Skeletal muscle tissue (tissue), 4 donors: ENCODE results near the gene TIGD3. TPM values are rescaled to one million over a fixed set of nuclear protein-coding genes. Genes with fewer than 3 reads are reported as not detected.

Experiments used
- H3K27ac ChIP-seq: one replicate; pipeline ENCODE4 v1.7.0; 2013; ENCODE audit warnings: mild to moderate bottlenecking, low read depth, low read length, inconsistent platforms
- H3K27me3 ChIP-seq, 3 donors: one replicate each; pipeline ENCODE4 v1.7.0; 2013; ENCODE audit warnings: low read length in 3 of 3; ENCODE audit not compliant: control insufficient read depth in 3 of 3, insufficient read depth in 3 of 3
- H3K36me3 ChIP-seq, 3 donors: one replicate each; pipeline ENCODE4 v1.7.0; 2013; ENCODE audit warnings: low read length in 3 of 3; ENCODE audit not compliant: control insufficient read depth in 3 of 3, insufficient read depth in 3 of 3
- H3K4me1 ChIP-seq, 3 donors: one replicate each; pipeline ENCODE4 v1.7.0; 2013; ENCODE audit warnings: low read length in 3 of 3, mild to moderate bottlenecking in 3 of 3; ENCODE audit not compliant: control insufficient read depth in 3 of 3, insufficient read depth in 3 of 3
- H3K4me3 ChIP-seq, 3 donors: one replicate each; pipeline ENCODE4 v1.7.0; 2013; ENCODE audit warnings: low read length in 3 of 3
- H3K9ac ChIP-seq, 3 donors: one replicate each; pipeline ENCODE4 v1.7.0; 2013; ENCODE audit warnings: low read length in 3 of 3, mild to moderate bottlenecking in 3 of 3, moderate library complexity in 2 of 3, low read depth in 1 of 3
- H3K9me3 ChIP-seq, 3 donors: one replicate each; pipeline ENCODE4 v1.7.0; 2013; ENCODE audit warnings: low read length in 3 of 3; ENCODE audit not compliant: control insufficient read depth in 3 of 3
- total RNA-seq: library from RNA; depleted of rRNA; stranded (reverse); fragments of >200 nt; gene quantifications from one replicate; pipeline ENCODE4 v1.2.3, GENCODE V29; 2014
- donor health status: Osteomylitis.

The TIGD3 gene
- total RNA-seq, 1 donor from 2014 or later: not detected

DNA sequence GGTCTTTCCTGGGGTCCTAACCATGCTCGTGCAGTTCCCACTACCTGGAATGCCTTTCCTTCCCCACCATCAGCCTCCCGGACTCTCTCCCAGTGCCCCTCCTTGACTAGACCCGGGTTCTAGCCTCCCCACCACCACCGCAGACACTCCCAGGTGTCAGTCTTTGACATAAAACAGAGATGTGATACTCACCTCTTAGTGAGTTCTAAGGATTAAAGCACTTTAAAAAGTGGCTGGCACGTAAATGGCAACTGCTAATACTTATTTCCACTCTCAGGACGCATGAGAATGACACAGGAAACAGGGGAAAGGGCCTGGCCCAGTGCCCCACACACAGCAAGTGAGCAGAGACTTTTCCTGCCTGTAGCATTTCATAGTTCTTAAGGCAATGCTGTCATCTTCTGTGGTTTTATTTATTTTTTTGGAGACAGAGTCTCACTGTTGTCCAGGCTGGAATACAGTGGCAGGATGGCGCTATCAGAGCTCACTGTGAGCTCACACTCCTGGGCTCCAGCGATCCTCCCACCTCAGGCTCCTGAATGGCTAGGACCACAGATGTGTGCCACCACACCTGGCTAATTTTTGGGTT lies 29.8 kb downstream of the TIGD3 start:
- H3K4me1 ChIP-seq: peaks cover 47 to 88% (median 70%) of the 10 kb centered on the region in 3 donors
- peak overlapping the region in 1 of 3 donors; percentile 33 for H3K9ac ChIP-seq
- peaks cover 0 to 2% (median 0%) of the 10 kb centered on the region in 3 donors for H3K36me3 ChIP-seq

GRCh38 chr11:65386307-65387140 lies 32.0 kb downstream of the TIGD3 start, which contains the start of gene FRMD8:
TSS of gene FRMD8 (plus strand) at chr11:65386637. CDS start at chr11:65387037, 400 bp downstream.
- Histone ChIP-seq H3K4me3 (peak within 1 kb of the TSS; percentile 82 to 91 (median 91)), H3K27ac (peak within 1 kb of the TSS; percentile 100), H3K36me3 (peaks cover 0 to 2% (median 0%) of the 10 kb centered on the region in 3 donors), H3K27me3 (no peaks in the 10 kb centered on the region), H3K4me1 (peaks cover 58 to 86% (median 74%) of the 10 kb centered on the region in 3 donors), H3K9me3 (no peaks in the 10 kb centered on the region), H3K9ac (peak within 1 kb of the TSS; percentile 93 to 97 (median 93))

More for the DNA sequence above, 29.8 kb downstream of the TIGD3 start:
- Histone ChIP-seq H3K27me3 (no peaks in the 10 kb centered on the region), H3K9me3 (no peaks in the 10 kb centered on the region), H3K4me3 (no peak overlapping the region), H3K27ac (peak overlapping the region; percentile 100)

GRCh38 chr11:65388731-65389130 lies 34.2 kb downstream of the TIGD3 start:
- H3K9ac ChIP-seq: peak overlapping the region in 2 of 3 donors; percentile 4 to 50
- no peaks in the 10 kb centered on the region for H3K9me3 ChIP-seq
- H3K36me3 ChIP-seq: peaks cover 0 to 5% (median 5%) of the 10 kb centered on the region in 3 donors
- H3K4me1 ChIP-seq: peaks cover 41 to 70% (median 58%) of the 10 kb centered on the region in 3 donors
- no peak overlapping the region for H3K27ac ChIP-seq
- no peaks in the 10 kb centered on the region for H3K27me3 ChIP-seq
- H3K4me3 ChIP-seq: no peak overlapping the region

DNA sequence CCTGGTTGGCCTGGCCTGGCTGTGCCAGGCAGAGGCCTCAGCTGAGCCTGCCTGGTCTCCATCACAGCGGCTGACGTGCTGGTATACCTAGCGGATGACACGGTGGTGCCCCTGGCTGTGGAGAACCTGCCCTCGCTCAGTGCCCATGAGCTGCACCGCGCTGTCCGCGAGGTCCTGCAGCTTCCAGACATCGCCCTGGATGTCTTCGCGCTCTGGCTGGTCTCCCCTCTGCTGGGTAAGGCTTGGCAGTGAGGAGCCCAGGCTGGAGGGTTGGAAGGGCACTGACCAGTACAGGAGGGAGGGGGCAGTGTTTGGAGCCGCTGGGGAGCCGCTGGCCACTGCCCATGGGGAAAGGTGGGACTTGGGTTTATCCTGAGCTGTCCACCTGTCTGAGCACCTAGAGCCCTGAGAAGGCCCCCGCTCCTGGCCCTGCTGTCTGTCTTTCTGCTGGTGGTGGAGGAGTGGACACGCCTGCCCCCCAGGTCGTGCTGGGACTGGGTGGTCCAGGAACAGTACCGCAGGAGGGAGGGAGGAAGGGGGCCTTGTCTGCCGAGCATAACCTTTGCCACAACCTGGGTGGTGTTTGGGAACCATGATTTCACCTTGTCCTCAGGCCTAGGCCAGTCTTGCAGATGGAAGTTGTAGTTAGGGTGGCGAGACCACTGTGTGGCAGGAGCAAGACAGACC lies 34.9 kb downstream of the TIGD3 start:
- peak overlapping the region; percentile 4 to 33 (median 25) for H3K9ac ChIP-seq
- H3K4me3 ChIP-seq: no peak overlapping the region
- H3K9me3 ChIP-seq: no peaks in the 10 kb centered on the region
- H3K36me3 ChIP-seq: peaks cover 0 to 9% (median 8%) of the 10 kb centered on the region in 3 donors
- H3K4me1 ChIP-seq: peaks cover 37 to 63% (median 52%) of the 10 kb centered on the region in 3 donors
- H3K27ac ChIP-seq: peak overlapping the region; percentile 64
- no peaks in the 10 kb centered on the region for H3K27me3 ChIP-seq

- Histone ChIP-seq H3K36me3 (peaks cover 0 to 10% (median 9%) of the 10 kb centered on the region in 3 donors), H3K27ac (peak overlapping the region; percentile 64), H3K9me3 (no peaks in the 10 kb centered on the region), H3K9ac (peak overlapping the region; percentile 32 to 62 (median 33)), H3K4me3 (peak overlapping the region in 2 of 3 donors; percentile 13 to 14), H3K4me1 (peaks cover 37 to 55% (median 45%) of the 10 kb centered on the region in 3 donors), H3K27me3 (no peaks in the 10 kb centered on the region)
Measured at GRCh38 chr11:65390099-65390941, 35.8 kb downstream of the TIGD3 start.

GRCh38 chr11:65390996-65391395 lies 36.4 kb downstream of the TIGD3 start:
- Histone ChIP-seq H3K4me3 (peak overlapping the region in 2 of 3 donors; percentile 14 to 35), H3K9ac (peak overlapping the region; percentile 21 to 62 (median 32)), H3K27ac (peak overlapping the region; percentile 64), H3K4me1 (peaks cover 37 to 52% (median 42%) of the 10 kb centered on the region in 3 donors), H3K9me3 (no peaks in the 10 kb centered on the region), H3K27me3 (no peaks in the 10 kb centered on the region), H3K36me3 (peaks cover 4 to 15% (median 13%) of the 10 kb centered on the region in 3 donors)

DNA sequence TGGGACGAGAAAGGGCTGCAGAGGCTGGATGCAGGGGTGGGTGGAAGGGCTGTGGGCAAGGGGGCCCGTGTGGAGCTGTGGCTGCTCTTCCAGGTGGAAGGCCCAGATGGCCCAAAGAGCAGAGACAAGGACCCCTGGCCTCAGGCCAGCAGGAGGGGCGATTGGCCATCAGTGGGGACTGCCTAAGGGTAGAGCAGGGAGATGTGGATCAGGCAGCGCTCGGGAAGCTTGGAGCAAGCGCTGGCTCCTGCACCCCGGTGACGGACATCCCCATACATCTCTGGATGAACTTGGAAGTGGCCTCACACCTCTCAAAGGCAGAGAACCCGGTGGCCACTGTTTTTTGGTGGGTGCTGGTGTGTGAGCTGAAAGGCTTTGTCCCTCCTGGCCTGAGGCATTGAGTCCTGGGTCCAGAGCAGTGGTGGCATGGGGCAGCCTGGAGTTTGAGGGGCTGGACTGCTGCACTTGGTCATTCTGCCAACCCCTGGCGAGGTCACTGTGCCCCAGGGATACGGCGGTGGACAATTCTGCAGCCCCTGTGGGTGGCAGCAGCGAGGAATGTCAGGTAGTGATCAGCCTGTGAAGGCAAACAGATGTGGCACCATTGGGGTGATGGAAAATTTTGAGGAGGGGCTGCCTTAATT lies 37.8 kb downstream of the TIGD3 start:
- Histone ChIP-seq H3K4me3 (no peak overlapping the region), H3K27ac (no peak overlapping the region), H3K4me1 (peaks cover 29 to 41% (median 32%) of the 10 kb centered on the region in 3 donors), H3K9me3 (no peaks in the 10 kb centered on the region), H3K36me3 (peaks cover 6 to 23% (median 20%) of the 10 kb centered on the region in 3 donors), H3K9ac (peak overlapping the region in 1 of 3 donors; percentile 33), H3K27me3 (no peaks in the 10 kb centered on the region)

DNA sequence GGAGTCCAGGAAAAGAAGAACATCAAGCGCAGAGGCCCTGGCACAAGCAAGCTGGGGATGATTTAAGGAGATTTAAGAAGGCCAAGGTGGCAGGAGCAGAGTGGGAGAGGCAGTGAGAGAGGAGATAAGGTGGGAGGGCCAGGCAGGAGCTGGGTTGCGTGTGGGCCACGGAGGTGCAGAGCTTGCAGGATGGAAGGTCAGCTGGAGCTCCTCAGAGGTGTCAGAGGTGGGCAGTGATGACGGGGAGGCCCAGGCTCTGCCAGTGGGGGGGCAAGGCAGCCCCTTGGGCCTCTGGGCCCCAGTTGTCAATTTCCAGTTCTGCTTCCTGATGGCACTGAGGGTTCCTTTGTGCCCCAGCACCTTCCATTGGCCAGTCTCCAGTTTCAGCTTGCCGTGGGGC lies 38.3 kb downstream of the TIGD3 start:
- Histone ChIP-seq H3K4me3 (no peak overlapping the region), H3K9me3 (no peaks in the 10 kb centered on the region), H3K4me1 (peaks cover 26 to 35% (median 31%) of the 10 kb centered on the region in 3 donors), H3K27ac (no peak overlapping the region), H3K27me3 (no peaks in the 10 kb centered on the region), H3K9ac (no peak overlapping the region), H3K36me3 (peaks cover 9 to 25% (median 23%) of the 10 kb centered on the region in 3 donors)
